ENCODE data around the gene ADGRV1. TPM values are rescaled to one million over a fixed set of nuclear protein-coding genes. Genes with fewer than 3 reads are reported as not detected.
"Not testable (repeated sequence)": the region's sequence is repeated elsewhere in the genome, so short reads cannot be mapped to it uniquely, and the experiment has no call there.

Gene ADGRV1
- total RNA-seq, 1 donor from 2014 or later, result 18.2 TPM

- no peak for DNase-seq
- no peak for TF ChIP-seq CTCF (IDR thresholded peaks at IDR 0.05; ENCODE audit: partially characterized antibody, unreplicated experiment)
- Mint-ChIP-seq H3K27me3 (ENCODE audit: unreplicated experiment) (no peaks in the 10 kb centered on the region), H3K27ac (ENCODE audit: unreplicated experiment) (no peak overlapping the region), H3K36me3 (ENCODE audit: unreplicated experiment) (no peaks in the 10 kb centered on the region), H3K9me3 (ENCODE audit: unreplicated experiment) (no peaks in the 10 kb centered on the region), H3K4me1 (ENCODE audit: low read depth, unreplicated experiment) (no peaks in the 10 kb centered on the region), H3K4me3 (ENCODE audit: unreplicated experiment) (no peak overlapping the region)
Observed at GRCh38 chr5:90675222-90675621, 116.6 kb downstream of the ADGRV1 start.

DNA sequence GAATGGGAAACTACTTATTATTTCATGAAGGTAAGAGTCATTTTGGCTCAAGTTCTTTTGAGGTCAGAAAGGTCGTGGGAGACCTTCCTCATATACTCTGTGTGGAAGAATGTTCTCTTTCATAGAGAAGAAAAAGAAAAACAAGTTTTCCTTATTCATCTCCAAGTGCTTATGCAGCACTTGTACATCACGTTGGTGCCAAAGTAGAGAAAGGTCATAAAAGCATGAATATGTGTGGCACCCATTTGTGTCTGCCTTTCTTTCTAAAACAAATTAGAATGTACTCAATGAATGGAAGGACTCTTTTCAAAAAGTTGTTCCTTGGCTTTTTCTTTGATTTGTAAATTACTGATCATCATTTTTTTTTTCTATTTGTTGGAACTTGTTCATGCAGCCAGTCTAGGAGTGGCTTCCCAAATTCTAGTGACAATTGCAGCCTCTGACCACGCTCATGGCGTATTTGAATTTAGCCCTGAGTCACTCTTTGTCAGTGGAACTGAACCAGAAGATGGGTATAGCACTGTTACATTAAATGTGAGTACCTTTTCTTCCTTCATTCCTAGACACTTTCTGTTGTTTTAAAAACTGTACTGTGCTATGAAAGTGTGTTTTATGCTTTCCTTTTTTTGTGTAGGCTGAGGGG is 122.4 kb downstream of the ADGRV1 start:
- no peaks in the 10 kb centered on the region for H3K27me3 Mint-ChIP-seq (ENCODE audit: unreplicated experiment)
- no peak overlapping the region for H3K27ac Mint-ChIP-seq (ENCODE audit: unreplicated experiment)
- DNase-seq, result no peak

DNA sequence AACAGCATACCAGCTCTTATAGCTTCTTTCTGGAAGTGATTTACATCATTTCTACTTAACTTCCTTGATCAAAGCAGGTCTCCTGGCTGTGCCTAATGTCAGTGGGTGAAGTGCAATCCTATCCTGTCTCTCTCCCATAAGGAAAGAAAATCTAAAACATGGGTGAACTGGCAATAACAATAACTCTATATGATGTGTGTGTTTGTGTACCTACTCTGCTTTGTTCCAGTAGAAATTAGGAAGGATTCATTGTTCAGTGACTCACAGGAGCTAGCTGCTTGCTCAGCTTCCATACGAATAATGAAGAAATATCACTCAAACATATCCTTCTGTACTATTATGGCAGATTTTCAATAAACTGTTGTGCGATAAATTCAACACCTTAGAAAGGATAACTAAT is 123.7 kb downstream of the ADGRV1 start:
- DNase-seq, result no peak
- no peaks in the 10 kb centered on the region for H3K36me3 Mint-ChIP-seq (ENCODE audit: unreplicated experiment)

More for the DNA sequence above, 122.4 kb downstream of the ADGRV1 start:
- H3K4me3 Mint-ChIP-seq (ENCODE audit: unreplicated experiment), result no peak overlapping the region
- no peaks in the 10 kb centered on the region for H3K9me3 Mint-ChIP-seq (ENCODE audit: unreplicated experiment)
- no peaks in the 10 kb centered on the region for H3K4me1 Mint-ChIP-seq (ENCODE audit: low read depth, unreplicated experiment)
- no peaks in the 10 kb centered on the region for H3K36me3 Mint-ChIP-seq (ENCODE audit: unreplicated experiment)
- TF ChIP-seq CTCF (IDR thresholded peaks at IDR 0.05; ENCODE audit: partially characterized antibody, unreplicated experiment), result no peak

GRCh38 chr5:90685425-90686022 is 126.9 kb downstream of the ADGRV1 start:
- Mint-ChIP-seq H3K9me3 (ENCODE audit: unreplicated experiment) (no peaks in the 10 kb centered on the region), H3K36me3 (ENCODE audit: unreplicated experiment) (no peaks in the 10 kb centered on the region), H3K27ac (ENCODE audit: unreplicated experiment) (no peak overlapping the region), H3K27me3 (ENCODE audit: unreplicated experiment) (no peaks in the 10 kb centered on the region), H3K4me1 (ENCODE audit: low read depth, unreplicated experiment) (no peaks in the 10 kb centered on the region), H3K4me3 (ENCODE audit: unreplicated experiment) (no peak overlapping the region)
- TF ChIP-seq CTCF (IDR thresholded peaks at IDR 0.05; ENCODE audit: partially characterized antibody, unreplicated experiment), result no peak
- no peak for DNase-seq

More for the DNA sequence above, 123.7 kb downstream of the ADGRV1 start:
- Mint-ChIP-seq H3K9me3 (ENCODE audit: unreplicated experiment) (no peaks in the 10 kb centered on the region), H3K4me3 (ENCODE audit: unreplicated experiment) (no peak overlapping the region), H3K27ac (ENCODE audit: unreplicated experiment) (no peak overlapping the region), H3K27me3 (ENCODE audit: unreplicated experiment) (no peaks in the 10 kb centered on the region), H3K4me1 (ENCODE audit: low read depth, unreplicated experiment) (no peaks in the 10 kb centered on the region)
- TF ChIP-seq CTCF (IDR thresholded peaks at IDR 0.05; ENCODE audit: partially characterized antibody, unreplicated experiment), result no peak

DNA sequence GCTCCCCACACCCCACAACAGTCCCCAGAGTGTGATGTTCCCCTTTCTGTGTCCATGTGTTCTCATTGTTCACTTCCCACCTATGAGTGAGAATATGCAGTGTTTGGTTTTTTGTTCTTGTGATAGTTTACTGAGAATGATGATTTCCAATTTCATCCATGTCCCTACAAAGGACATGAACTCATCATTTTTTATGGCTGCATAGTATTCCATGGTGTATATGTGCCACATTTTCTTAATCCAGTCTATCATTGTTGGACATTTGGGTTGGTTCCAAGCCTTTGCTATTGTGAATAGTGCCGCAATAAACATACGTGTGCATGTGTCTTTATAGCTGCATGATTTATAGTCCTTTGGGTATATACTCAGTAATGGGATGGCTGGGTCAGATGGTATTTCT is 127.8 kb downstream of the ADGRV1 start:
- not testable (repeated sequence) for H3K4me1 Mint-ChIP-seq (ENCODE audit: low read depth, unreplicated experiment); H3K9me3 Mint-ChIP-seq (ENCODE audit: unreplicated experiment); H3K36me3 Mint-ChIP-seq (ENCODE audit: unreplicated experiment); H3K4me3 Mint-ChIP-seq (ENCODE audit: unreplicated experiment); H3K27ac Mint-ChIP-seq (ENCODE audit: unreplicated experiment); H3K27me3 Mint-ChIP-seq (ENCODE audit: unreplicated experiment); DNase-seq

DNA sequence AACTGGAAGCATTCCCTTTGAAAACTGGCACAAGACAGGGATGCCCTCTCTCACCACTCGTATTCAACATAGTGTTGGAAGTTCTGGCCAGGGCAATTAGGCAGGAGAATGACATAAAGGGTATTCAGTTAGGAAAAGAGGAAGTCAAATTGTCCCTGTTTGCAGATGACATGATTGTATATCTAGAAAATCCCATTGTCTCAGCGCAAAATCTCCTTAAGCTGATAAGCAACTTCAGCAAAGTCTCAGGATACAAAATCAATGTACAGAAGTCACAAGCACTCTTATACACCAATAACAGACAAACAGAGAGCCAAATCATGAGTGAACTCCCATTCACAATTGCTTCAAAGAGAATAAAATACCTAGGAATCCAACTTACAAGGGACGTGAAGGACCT is 128.9 kb downstream of the ADGRV1 start:
- not testable (repeated sequence) for DNase-seq; H3K27me3 Mint-ChIP-seq (ENCODE audit: unreplicated experiment); H3K36me3 Mint-ChIP-seq (ENCODE audit: unreplicated experiment); H3K4me1 Mint-ChIP-seq (ENCODE audit: low read depth, unreplicated experiment); H3K9me3 Mint-ChIP-seq (ENCODE audit: unreplicated experiment); H3K4me3 Mint-ChIP-seq (ENCODE audit: unreplicated experiment); H3K27ac Mint-ChIP-seq (ENCODE audit: unreplicated experiment)

Data from glutamatergic neuron (in vitro differentiated cells).